GM12801 (cell line): Measurements from ENCODE around the gene PPP1R13B.

Experiments used
- TF ChIP-seq, protein P1 (sequence below): IDR thresholded peaks from one replicate; pipeline ENCODE4 v1.5.1; 2011; ENCODE audit warnings: control low read depth; ENCODE audit not compliant: insufficient read length; ENCODE audit errors: extremely low read depth

PPP1R13B gene

DNA sequence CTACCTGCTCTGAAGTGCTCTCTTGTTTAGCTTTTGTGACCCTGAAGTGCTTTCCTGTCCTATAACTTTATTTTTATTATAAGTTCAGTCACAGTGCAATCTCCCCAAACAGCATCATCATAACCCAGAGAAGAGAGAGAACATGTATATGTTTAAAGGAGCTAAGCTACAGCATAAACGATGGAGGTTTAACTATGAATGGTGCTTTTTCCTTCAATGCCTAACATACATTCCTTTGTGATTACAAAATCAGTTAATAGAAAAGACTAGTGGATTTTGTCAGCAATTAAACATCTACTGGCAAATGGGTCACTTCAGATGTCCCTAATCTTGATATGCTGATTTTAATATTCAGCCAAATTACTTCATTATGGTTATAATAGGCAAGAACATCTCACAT is 85.3 kb downstream of the PPP1R13B start:
- TF ChIP-seq, protein P1, sequence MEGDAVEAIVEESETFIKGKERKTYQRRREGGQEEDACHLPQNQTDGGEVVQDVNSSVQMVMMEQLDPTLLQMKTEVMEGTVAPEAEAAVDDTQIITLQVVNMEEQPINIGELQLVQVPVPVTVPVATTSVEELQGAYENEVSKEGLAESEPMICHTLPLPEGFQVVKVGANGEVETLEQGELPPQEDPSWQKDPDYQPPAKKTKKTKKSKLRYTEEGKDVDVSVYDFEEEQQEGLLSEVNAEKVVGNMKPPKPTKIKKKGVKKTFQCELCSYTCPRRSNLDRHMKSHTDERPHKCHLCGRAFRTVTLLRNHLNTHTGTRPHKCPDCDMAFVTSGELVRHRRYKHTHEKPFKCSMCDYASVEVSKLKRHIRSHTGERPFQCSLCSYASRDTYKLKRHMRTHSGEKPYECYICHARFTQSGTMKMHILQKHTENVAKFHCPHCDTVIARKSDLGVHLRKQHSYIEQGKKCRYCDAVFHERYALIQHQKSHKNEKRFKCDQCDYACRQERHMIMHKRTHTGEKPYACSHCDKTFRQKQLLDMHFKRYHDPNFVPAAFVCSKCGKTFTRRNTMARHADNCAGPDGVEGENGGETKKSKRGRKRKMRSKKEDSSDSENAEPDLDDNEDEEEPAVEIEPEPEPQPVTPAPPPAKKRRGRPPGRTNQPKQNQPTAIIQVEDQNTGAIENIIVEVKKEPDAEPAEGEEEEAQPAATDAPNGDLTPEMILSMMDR: no peak

DNA sequence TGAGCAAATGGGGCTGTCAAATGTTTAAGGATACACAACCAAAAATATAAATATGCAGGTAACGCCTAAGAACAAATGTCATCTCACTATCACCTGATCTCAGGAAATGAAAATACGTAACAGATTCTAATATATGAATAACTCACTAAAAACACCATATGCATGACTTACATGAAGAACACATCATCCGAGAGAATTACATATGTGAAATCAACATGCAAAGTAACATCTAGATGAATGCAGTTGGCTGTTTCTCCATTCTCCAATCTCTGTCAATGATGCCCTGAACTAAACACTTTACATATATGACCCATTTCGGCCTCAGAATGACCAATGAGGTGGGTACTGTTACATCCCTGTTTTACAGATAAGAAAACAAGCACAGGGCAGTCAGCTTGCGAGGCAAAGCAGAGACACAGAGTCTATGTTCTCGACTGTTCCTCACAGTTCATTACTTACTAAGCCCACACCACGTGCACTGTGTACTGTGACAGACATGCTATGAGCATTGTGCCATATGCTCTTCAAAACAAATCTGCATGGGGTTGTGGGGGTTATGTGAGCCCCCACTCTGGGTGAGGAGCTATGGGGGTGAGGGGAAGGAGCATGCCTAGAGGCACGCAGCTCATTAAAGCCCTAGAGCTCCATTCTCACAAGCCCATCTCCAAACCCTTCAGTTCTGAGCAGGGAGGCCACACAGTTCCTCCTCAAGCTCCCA is 89.2 kb downstream of the PPP1R13B start:
- TF ChIP-seq, protein P1: no peak

DNA sequence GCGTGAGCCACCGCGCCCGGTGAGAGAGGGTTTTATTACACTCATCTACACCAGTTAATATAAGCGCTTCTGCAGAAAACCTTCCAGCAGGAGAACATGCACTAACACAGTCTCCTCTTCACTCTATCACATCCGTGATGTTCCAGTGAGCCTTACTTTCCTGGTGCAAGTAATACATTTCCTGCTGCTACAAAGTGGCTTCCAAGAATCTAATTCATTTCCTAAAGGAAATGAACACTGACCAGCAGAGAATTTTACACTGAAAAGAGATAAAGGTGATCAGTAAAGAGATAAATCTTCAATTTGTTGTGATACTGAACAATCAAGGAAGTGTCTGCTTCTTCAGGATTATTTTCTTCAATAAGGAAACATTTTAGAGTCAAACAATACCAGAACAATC is 92.3 kb downstream of the PPP1R13B start:
- TF ChIP-seq, protein P1: no peak

DNA sequence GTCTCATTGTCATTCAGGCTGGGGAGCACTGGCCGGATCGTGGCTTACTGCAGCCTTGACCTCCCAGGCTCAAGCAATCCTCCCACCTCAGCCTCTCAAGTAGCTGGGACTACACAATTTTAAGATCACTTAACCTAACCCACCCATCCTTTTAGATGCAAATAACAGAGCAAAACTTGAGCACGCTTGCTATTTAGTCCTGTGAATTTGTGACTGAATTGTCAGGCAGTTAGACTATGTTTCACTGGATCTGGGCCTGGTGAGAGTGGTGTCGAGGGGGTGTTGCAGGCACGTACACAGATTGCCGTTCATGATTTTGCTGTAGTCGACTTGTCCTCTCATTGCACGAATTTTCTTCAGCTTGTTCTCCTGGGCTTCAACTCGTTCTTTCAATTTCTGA is 93.6 kb downstream of the PPP1R13B start:
- TF ChIP-seq, protein P1: no peak

DNA sequence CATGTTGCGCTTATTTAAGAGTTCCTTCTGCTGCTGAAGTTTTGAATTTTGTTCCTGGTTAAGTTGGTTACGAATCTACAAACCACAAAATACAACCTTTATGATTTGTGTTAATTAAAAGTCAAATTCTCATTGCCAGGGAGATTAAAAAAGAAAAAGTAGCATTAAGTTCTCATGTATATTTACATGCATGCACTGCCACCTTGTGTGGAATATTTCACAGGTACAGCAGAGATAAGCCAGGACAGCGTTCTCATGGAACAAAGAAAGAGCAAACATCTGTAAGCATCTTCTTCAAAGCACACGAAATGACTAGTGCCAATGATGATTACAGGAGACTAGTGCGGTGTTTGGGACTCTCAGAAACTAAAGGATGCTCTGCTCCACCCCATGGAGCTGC is 97.5 kb downstream of the PPP1R13B start:
- TF ChIP-seq, protein P1: no peak

DNA sequence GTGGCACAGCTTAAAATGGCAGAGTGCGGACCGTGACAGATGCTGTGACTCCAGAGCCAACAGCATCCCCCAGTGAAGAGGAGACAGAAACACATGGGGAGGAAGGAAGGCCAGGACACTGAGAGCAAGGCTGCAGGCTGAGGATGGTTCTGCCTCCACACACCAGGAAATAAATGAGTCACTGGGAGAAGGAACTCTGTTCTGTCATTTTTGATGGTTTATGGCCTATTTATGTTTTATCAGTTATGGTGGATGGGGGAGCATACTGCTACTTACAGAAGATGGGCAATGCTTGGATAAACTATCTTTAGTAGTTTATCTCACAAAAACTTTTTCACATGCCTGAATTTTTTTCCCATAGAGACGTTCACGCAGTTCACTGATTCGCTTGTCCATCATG is 97.9 kb downstream of the PPP1R13B start:
- TF ChIP-seq, protein P1: no peak

DNA sequence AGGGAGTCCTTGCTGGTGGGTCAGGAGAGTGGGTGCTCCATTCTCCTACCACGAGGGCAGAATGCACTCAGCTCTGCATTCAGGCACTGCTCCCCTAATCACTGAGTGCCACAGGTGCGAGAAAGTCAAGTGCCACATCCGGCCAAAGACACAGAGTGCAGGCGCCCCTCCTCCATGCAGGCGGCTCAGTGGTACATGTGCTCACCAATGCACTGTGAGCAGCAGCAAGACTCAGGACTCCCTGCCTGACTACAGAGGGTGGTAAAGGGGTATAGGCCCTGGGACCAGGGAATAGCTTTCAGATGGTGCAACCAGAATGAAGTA is 98.9 kb downstream of the PPP1R13B start:
- TF ChIP-seq, protein P1: no peak
